Activated CD8-positive, alpha-beta T cell treated with anti-CD3 and anti-CD28 coated beads, Interleukin-2, amount 10 ng/mL, durations not matched to agents 7 days and 5 days (primary cell): ENCODE results near the gene AASDHPPT. TPM values are rescaled to one million over a fixed set of nuclear protein-coding genes. Genes with fewer than 3 reads are reported as not detected.
A peak's percentile ranks its signal among the peaks of the same experiment; 100 is the strongest.

ENCODE experiments used
- ATAC-seq: fragments of 150-1000 bp; cut with Tn5 transposase; one replicate; pipeline ENCODE4 v1.10.0; 2021; ENCODE audit warnings: moderate library complexity
- CTCF ChIA-PET: fragments of 350-600 bp; sonication (Branson Sonifier 250); formaldehyde crosslinking; loops from one replicate; lab custom pipeline; 2021; ENCODE audit warnings: antibody characterized with exemption; lab: Charles Lee
- POLR2A ChIA-PET: fragments of 350-600 bp; sonication (Branson Sonifier 250); formaldehyde crosslinking; loops from one replicate; lab custom pipeline; 2021; ENCODE audit warnings: antibody characterized with exemption; lab: Charles Lee
- DNase-seq: peaks from one replicate; pipeline ENCODE4 v3.0.0-alpha.2; 2020
- H3K27ac Mint-ChIP-seq: one replicate; pipeline ENCODE4 v1.8.0; 2021; ENCODE audit warnings: mild to moderate bottlenecking, mixed read lengths
- H3K27me3 Mint-ChIP-seq: one replicate; pipeline ENCODE4 v1.8.0; 2021; ENCODE audit warnings: low read depth, mixed read lengths
- H3K36me3 Mint-ChIP-seq: one replicate; pipeline ENCODE4 v1.8.0; 2021; ENCODE audit warnings: low read depth, mixed read lengths
- H3K4me1 Mint-ChIP-seq: one replicate; pipeline ENCODE4 v1.8.0; 2021; ENCODE audit warnings: low read depth, mixed read lengths
- H3K4me3 Mint-ChIP-seq: one replicate; pipeline ENCODE4 v1.8.0; 2021; ENCODE audit warnings: mild to moderate bottlenecking, mixed read lengths
- H3K9me3 Mint-ChIP-seq: one replicate; pipeline ENCODE4 v1.8.0; 2022; ENCODE audit warnings: mixed read lengths; ENCODE audit not compliant: insufficient read depth
- total RNA-seq, 2 experiments: library from RNA; stranded (reverse); gene quantifications; one replicate each; pipeline ENCODE4 v1.2.3, GENCODE V29; 2021

The AASDHPPT gene
- total RNA-seq, 2 experiments from 2014 or later = 30.9 to 31.2 TPM

DNA sequence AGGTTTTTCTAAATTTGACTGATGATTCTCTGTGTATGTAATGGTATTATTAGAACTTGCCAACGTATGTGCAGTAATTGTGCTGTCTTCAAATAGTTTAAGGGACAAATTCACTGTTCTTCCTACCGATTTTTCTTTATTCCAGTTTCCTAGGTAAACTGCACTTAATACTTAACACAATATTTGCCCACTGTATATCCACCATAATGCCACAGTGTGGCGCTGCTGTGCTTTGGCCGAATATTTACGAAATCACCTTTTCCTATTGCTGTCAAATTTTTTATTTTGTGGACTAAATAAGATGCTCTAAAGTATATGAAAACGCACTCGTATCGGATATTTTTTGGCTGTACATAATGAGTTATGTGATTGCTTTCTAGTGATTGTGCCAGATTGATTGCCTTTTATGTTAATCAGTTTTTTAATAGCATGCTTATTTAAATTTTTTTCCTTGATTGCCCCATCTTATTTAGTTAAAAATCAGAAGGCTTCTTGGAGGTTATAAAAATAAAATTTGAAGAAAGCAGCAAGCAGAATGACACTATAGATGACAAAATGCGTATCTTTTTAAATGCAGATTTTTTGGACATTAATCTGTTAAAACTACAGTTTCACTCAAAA, 10.5 kb downstream of the AASDHPPT start:
- Mint-ChIP-seq H3K27me3 (no peaks in the 10 kb centered on the region), H3K4me1 (peaks cover 34% of the 10 kb centered on the region), H3K4me3 (no peak overlapping the region), H3K36me3 (peaks cover 40% of the 10 kb centered on the region), H3K9me3 (no peaks in the 10 kb centered on the region), H3K27ac (no peak overlapping the region)
- ChIA-PET POLR2A (no interaction called here), CTCF (interaction anchor here (0.7 to 2.1 kb wide), 7 partner anchors 9 to 81 kb away, joined by 3 to 11 read pairs (median 4); partner anchors contain the start of genes AASDHPPT, KBTBD3 and MSANTD4)
- DNase-seq (peak; percentile 47), ATAC-seq (no peak)

DNA sequence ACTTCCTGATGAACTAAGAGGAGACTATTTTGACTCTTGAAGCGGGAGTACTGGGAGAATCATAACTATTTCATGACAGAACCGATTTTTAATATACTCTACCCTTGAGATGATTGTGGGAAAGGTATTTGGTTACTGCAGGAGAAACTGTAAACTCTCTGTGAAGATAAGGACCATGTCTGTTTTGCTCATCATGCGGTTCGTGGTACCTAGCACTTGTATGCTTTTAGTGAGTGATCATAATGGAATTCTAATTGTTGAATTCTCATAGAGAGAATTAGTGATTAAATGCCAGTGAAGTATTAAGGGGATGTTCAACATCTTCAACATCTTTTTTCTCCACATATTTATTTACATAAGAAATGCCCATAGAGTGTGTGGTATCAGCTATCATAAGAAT, 11.4 kb downstream of the AASDHPPT start:
- peaks cover 39% of the 10 kb centered on the region for H3K36me3 Mint-ChIP-seq
- CTCF ChIA-PET = interaction anchor here (2.0 kb wide), 1 partner anchor 12 kb away, joined by 6 read pairs; the partner anchor contains the start of genes AASDHPPT and KBTBD3
- no peaks in the 10 kb centered on the region for H3K27me3 Mint-ChIP-seq
- H3K4me1 Mint-ChIP-seq = peaks cover 34% of the 10 kb centered on the region
- DNase-seq = no peak
- POLR2A ChIA-PET = no interaction called here
- no peak for ATAC-seq
- H3K4me3 Mint-ChIP-seq = no peak overlapping the region
- no peaks in the 10 kb centered on the region for H3K9me3 Mint-ChIP-seq
- H3K27ac Mint-ChIP-seq = no peak overlapping the region

DNA sequence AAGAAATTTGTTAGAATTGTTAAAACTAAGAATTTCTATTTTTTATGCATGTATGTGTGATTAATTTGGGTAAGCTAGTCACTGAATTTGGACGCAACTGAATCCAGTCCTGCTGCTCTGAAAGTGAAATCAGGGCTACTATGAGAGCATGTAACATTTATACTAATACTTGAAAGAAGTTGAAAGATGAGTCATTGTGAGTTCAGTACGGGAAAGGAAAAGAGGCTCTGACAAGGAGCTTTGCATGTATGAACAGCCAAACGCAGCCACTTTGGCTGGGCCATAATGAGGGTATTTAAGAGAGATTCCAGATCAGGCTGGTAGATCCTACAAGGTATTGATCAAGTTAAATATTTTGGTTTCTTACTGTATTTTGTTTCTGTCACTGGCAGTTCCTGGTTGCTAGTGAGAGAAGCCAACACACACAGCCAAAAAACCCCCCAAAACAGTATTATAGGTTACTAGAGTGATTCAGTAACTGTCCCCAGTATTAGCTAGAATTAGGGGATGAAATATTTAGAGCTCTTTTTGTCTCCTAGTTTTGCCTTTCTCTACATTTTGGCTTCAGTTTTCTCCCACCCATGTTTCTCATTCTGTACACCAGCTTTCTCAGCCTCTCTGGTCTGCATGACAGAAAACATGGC, 14.1 kb downstream of the AASDHPPT start:
- ChIA-PET POLR2A (interaction anchor here (1.6 kb wide), 1 partner anchor 14 kb away, joined by 6 read pairs; the partner anchor contains the start of genes AASDHPPT and KBTBD3), CTCF (interaction anchor here (1.0 to 3.6 kb wide), 3 partner anchors 11 to 41 kb away, joined by 3 to 18 read pairs (median 5); partner anchors contain the start of genes AASDHPPT and KBTBD3)
- no peak overlapping the region for H3K4me3 Mint-ChIP-seq
- H3K9me3 Mint-ChIP-seq = no peaks in the 10 kb centered on the region
- peaks cover 26% of the 10 kb centered on the region for H3K4me1 Mint-ChIP-seq
- no peaks in the 10 kb centered on the region for H3K27me3 Mint-ChIP-seq
- no peak overlapping the region for H3K27ac Mint-ChIP-seq
- peak; percentile 36 for ATAC-seq
- DNase-seq = no peak
- peaks cover 48% of the 10 kb centered on the region for H3K36me3 Mint-ChIP-seq

DNA sequence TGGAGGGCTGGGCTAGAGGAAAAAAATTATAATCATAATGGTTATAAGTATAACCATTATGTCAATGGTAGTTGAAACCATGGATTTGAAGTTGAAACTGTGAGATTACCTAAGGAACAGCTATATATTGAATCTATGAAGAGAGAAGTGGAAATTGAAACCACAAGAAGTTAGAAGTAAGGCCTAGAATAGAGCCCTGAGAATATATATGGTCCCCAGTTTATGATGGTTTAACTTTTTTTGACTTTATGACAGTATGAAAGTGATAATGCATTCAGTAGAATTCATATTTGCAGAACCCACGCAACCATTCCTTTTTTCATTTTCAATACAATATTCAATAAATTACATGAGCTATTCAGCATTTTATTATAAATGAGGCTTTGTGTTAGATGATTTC, 15.0 kb downstream of the AASDHPPT start:
- no peaks in the 10 kb centered on the region for H3K9me3 Mint-ChIP-seq
- peaks cover 25% of the 10 kb centered on the region for H3K4me1 Mint-ChIP-seq
- peaks cover 52% of the 10 kb centered on the region for H3K36me3 Mint-ChIP-seq
- H3K27me3 Mint-ChIP-seq = no peaks in the 10 kb centered on the region
- no peak for ATAC-seq
- no peak for DNase-seq
- no peak overlapping the region for H3K27ac Mint-ChIP-seq
- ChIA-PET CTCF (interaction anchor here (3.6 kb wide), 1 partner anchor 15 kb away, joined by 18 read pairs; the partner anchor contains the start of genes AASDHPPT and KBTBD3), POLR2A (no interaction called here)
- H3K4me3 Mint-ChIP-seq = no peak overlapping the region

DNA sequence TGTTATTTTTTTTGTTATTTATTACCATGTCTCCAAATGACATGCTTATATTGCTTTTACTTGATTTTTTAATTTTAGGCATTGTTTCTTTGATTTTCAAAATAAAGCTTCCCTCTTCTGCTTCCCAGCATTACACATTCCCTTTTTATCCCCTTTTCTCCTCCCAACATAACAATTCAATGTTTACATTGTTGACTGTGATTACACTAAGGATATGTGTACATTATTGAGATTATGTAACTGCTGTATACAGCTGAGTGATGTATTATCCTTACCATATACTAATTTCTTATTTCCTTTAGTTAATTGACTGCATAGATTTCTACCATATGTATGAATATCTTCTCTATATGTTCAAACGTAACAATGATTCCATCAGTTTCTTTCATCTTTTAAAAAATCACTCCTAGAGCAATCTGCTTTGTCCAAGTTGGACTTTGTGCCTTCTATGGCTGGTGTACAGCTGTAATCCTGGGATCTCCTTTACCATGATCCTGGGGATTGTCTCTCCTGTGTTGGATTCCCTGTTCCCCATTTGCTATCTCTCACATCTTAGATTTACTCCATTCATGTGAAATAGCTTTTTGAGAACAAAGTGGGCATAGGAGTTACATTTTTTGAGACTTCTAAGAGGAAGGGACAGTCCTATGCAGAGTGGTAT, 21.6 kb downstream of the AASDHPPT start:
- no peak overlapping the region for H3K27ac Mint-ChIP-seq
- H3K36me3 Mint-ChIP-seq = peaks cover 31% of the 10 kb centered on the region
- H3K4me1 Mint-ChIP-seq = no peaks in the 10 kb centered on the region
- H3K4me3 Mint-ChIP-seq = no peak overlapping the region
- ATAC-seq = no peak
- H3K27me3 Mint-ChIP-seq = no peaks in the 10 kb centered on the region
- CTCF ChIA-PET = no interaction called here
- no peaks in the 10 kb centered on the region for H3K9me3 Mint-ChIP-seq
- POLR2A ChIA-PET = interaction anchor here (0.8 kb wide), 1 partner anchor 22 kb away, joined by 3 read pairs; the partner anchor contains the start of genes AASDHPPT and KBTBD3
- no peak for DNase-seq

DNA sequence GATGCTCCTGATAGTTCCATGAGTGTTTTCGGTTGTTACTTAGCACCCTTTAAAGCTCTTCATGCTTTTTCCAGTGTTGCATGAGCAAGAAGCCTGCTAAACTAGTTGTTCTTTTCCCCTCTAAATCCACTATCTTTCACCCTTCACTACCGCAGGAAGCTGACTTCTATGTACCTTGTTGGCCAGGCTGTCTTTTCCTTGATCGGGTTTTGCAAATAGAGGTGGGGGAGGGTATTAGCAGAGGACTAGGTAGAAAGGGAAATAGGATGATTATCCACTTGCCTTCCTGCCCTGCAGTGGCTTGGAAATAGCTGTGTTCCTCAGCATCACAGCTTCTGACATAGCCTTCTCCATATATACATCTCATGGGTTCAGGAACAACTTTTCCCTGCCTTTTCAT, 23.9 kb downstream of the AASDHPPT start:
- Mint-ChIP-seq H3K4me1 (no peaks in the 10 kb centered on the region), H3K4me3 (no peak overlapping the region), H3K9me3 (no peaks in the 10 kb centered on the region), H3K27me3 (no peaks in the 10 kb centered on the region), H3K36me3 (peaks cover 18% of the 10 kb centered on the region), H3K27ac (no peak overlapping the region)
- ATAC-seq (no peak), DNase-seq (no peak)
- ChIA-PET CTCF (no interaction called here), POLR2A (no interaction called here)

DNA sequence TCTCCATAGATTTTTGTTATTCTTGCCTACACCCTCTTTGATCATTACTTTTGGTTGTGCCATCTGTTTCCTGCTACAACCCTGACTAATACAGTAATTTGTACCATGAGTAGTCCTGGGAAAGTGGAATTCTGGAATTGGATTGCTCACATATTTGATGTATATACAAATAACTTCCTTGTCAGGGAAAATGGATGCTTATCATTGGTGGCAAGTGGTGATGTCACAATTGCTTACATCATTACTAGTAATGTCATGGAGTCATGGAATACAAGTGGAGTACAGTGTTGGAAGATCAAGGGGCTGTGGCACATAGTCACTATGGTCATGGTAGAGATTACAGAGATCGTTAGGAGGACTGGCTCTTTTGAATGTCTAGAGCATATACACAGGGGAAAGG, 24.4 kb downstream of the AASDHPPT start:
- Mint-ChIP-seq H3K4me3 (no peak overlapping the region), H3K36me3 (peaks cover 14% of the 10 kb centered on the region), H3K4me1 (no peaks in the 10 kb centered on the region), H3K9me3 (no peaks in the 10 kb centered on the region), H3K27ac (no peak overlapping the region), H3K27me3 (no peaks in the 10 kb centered on the region)
- ATAC-seq = no peak
- DNase-seq = no peak
- ChIA-PET CTCF (interaction anchor here (0.8 to 1.5 kb wide), 2 partner anchors 8 to 11 kb away, joined by 3 to 5 read pairs; no protein-coding TSS in a partner anchor), POLR2A (no interaction called here)

DNA sequence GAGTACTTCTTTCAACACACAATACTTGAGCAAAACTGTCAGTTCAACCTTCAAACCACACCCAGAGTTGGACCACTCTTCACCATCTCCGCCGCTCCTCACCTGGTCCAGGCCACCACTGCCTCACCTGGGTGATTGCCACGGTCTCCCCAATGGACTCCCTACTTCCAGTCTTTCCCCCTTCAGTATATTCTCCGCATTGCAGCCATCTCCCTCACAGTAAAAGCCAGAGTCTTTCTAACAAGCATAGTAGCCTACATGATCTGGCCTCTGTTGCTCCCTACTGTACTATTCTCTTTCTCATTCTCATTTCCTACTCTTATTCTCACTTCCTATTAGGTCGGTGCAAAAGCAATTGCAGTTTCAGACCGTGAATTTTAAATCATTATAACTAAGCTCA, 28.5 kb downstream of the AASDHPPT start:
- ChIA-PET POLR2A (no interaction called here), CTCF (no interaction called here)
- H3K27ac Mint-ChIP-seq = no peak overlapping the region
- no peaks in the 10 kb centered on the region for H3K27me3 Mint-ChIP-seq
- H3K9me3 Mint-ChIP-seq = no peaks in the 10 kb centered on the region
- H3K36me3 Mint-ChIP-seq = no peaks in the 10 kb centered on the region
- DNase-seq (no peak), ATAC-seq (no peak)
- H3K4me1 Mint-ChIP-seq = no peaks in the 10 kb centered on the region
- no peak overlapping the region for H3K4me3 Mint-ChIP-seq

DNA sequence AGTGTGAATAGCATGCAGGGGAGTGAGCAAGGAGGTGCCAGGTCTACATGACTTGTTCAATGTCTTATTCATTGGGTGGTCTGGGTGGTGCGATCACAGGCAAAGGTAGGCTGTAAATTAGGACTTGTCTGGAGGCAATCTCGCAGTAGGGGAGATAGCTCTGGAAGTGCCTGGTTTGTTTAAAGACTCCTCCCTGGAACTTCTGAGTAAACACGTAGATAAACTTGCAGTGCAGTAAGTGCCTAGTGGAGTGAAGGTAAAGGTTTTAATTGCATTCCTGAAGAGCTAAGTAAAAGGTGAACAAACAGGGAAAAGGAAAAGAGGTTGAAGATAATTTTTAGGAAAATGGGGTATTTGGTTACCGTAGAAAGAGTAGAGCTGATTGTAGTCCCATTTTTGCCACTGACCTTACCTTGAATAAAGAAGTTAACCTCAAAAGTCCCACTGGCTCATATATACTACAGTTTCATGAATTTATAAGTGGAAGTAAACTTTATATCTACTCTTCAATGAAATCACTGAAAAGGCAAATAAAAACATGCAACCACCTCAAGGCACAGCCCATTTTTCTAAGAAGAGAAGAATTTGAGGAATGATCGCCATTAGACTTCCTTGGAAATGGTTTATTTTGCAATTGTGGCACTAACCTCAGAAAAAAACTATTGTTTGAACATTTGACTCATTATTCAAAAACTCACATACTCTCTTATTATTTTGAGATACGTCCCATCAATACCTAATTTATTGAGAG, 44.3 kb downstream of the AASDHPPT start:
- no peak for DNase-seq
- H3K27ac Mint-ChIP-seq = no peak overlapping the region
- H3K36me3 Mint-ChIP-seq = no peaks in the 10 kb centered on the region
- H3K27me3 Mint-ChIP-seq = peaks cover 5% of the 10 kb centered on the region
- no peaks in the 10 kb centered on the region for H3K4me1 Mint-ChIP-seq
- ATAC-seq = no peak
- H3K4me3 Mint-ChIP-seq = no peak overlapping the region
- ChIA-PET CTCF (no interaction called here), POLR2A (no interaction called here)
- H3K9me3 Mint-ChIP-seq = no peaks in the 10 kb centered on the region

DNA sequence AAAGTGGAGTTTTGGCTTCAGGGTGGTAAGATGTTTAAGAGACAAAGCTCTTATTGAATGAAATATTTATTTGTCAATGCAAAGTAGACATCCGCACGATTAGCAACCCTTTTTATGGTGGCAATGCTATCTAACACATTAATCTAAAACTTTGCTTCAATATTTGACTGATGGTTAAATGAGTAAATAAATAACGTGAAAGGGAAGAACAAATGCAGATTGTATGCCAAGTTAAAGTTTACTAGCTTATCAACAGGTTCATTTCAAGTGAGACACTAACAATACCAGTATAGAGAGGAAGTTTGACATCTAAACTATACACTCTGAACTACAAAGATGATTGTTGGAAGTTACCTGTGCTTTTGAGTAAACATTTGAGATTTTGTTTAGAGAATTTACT, 50.1 kb downstream of the AASDHPPT start:
- Mint-ChIP-seq H3K27ac (no peak overlapping the region), H3K4me1 (no peaks in the 10 kb centered on the region), H3K9me3 (no peaks in the 10 kb centered on the region), H3K36me3 (no peaks in the 10 kb centered on the region), H3K27me3 (peaks cover 5% of the 10 kb centered on the region), H3K4me3 (no peak overlapping the region)
- ChIA-PET CTCF (no interaction called here), POLR2A (no interaction called here)
- no peak for ATAC-seq
- no peak for DNase-seq

DNA sequence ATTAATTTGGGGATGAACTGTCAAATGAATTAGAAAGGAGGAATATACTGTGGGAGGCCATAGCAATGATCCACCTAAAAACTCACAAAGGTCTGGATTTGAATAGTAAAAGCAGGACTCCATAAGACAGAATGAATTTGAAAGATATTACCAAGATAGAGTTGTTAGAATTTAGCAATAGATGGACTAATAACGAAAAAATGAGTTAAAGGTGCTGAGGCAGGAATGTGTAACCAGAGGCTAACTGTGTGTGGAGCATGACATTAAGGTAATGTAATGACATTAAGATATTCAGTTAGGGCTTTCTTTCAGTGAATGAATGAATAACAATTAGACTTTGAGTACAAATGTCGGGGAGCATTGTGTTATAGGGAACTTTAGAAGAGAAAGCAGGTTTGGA, 51.3 kb downstream of the AASDHPPT start:
- H3K4me3 Mint-ChIP-seq = no peak overlapping the region
- H3K27ac Mint-ChIP-seq = no peak overlapping the region
- no peaks in the 10 kb centered on the region for H3K4me1 Mint-ChIP-seq
- H3K9me3 Mint-ChIP-seq = no peaks in the 10 kb centered on the region
- ATAC-seq (no peak), DNase-seq (no peak)
- ChIA-PET POLR2A (no interaction called here), CTCF (no interaction called here)
- no peaks in the 10 kb centered on the region for H3K36me3 Mint-ChIP-seq
- peaks cover 7% of the 10 kb centered on the region for H3K27me3 Mint-ChIP-seq
